DMS53 treated with DMSO at 0.1 percent for 48 hours (cell line): ENCODE measurements around the gene BRD3.

Experiments used
- DNase-seq: peaks from one replicate; lab custom pipeline; 2025; ENCODE audit not compliant: unreplicated experiment; lab: John Stamatoyannopoulos, UW

Gene BRD3

DNA sequence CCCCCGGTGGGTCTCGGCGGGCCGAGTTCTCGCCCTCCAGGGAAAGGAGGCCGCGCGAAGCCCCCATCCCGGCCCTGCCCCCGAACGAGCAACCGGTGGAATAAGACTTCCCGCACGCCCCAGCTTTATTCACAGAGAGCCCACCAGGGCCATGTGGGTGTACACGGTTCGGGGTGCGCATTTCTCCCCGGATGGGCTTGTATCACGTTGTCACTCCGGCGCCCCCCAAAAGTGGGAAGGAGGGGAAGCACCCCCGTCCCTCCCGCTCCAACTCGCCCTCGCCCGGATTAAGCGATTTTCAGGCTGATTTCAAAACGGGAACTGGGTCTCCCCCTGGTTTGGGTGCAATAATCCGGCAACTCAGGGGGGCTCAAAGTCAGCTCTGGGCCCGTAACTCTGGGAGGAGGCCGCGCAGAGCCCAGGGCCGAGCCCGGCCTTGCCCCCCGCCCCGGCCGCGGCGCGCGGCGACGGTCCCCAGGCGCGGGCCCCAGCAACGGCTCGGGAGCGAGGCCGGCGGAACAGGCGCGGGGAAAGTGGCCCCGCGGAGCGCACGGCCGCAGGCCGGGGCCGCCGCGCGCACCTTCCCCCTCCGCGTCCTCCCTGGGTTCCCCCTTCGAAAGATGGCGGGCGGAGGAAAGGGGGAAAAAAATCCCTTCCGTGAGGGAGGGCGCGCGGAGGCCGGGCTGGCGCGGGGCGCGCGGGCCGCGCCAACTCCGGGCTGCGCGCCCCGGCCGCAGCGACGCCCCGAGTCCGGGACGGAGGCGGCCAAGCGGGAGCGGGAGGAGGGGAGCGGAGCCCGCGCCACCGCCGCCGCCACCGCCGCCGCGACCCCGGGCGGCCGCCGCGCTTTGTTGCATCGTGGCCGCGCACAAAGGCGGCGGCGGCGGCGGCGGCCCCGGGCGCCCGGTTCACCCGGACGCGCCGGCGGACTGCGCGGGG is 644 bp downstream of the BRD3 start:
- DNase-seq = no peak

DNA sequence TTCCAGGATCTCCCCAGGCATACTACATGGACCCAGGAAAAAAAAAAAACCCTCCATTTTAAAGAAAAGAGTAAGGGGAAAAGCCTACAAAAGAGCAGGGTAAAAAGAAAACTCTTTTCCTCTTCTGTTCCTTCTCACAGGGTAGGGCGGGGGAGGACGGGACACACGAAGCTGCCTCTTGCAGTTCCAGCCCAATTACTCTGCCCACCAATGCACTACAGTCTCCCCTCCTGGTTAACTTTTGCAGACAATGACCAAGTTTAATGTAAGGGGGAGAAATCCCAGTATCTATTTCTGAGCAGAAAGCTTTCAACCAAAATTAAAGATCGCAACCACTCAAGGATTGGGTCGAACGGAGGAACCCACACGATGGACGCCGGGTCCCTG is 1.3 kb downstream of the BRD3 start:
- DNase-seq = no peak

DNA sequence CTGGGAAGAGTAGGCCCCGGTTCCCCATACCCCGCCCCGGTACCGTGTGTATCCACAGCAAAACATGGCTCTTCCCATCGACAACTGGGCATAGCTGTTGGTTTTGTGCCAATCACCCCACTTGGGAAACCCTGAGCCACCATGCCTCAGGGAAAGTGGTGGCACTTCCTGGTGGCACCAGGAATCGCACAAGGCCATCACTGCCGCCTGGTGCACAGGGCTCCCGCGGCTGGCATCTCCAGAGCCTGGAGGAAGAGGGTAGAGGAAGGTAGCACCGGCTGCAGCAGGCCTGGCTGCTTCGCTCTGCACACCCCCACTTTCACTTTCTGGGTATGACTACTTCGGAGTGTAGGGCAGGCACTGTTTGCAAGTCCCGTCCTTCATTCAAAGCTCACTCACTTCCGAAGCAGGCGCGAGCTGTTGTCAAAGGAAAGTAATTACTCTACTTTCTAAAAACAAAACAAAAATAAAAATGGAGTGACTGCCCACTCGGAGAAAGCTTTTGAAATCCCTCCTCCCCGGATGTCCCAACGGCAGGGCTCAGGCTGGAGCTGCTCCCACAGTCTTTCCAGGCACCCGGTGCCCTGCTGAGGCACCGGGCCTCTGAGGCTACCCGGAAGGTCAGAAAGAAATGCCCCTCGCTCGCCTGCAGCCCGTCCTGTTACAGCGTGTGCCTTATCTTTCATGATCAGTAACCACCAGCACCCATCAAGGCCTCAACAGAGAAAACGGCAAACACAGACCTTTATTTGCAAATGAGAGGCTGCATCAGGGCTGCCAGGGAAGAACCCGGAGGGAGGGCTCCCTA is 2.0 kb downstream of the BRD3 start:
- DNase-seq = no peak

DNA sequence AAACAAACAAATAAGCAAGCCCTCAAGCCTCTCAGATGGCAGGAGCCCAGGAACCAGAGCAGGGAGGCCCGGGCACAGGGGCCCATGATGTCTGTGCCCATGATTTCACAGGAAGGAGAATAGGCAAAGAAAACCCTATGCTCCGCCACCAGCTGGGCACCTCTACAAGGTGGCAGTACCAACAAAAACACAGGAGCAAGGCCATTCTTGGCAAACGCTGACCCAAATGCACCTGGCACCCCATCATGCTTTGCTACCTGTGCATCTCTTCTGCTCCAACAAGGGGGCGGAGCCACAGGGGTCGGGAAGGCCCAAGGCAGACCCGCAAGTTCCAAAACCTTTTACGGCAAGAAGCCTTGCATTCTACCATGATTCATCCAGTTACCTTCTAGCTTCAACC is 3.1 kb downstream of the BRD3 start:
- DNase-seq = no peak

DNA sequence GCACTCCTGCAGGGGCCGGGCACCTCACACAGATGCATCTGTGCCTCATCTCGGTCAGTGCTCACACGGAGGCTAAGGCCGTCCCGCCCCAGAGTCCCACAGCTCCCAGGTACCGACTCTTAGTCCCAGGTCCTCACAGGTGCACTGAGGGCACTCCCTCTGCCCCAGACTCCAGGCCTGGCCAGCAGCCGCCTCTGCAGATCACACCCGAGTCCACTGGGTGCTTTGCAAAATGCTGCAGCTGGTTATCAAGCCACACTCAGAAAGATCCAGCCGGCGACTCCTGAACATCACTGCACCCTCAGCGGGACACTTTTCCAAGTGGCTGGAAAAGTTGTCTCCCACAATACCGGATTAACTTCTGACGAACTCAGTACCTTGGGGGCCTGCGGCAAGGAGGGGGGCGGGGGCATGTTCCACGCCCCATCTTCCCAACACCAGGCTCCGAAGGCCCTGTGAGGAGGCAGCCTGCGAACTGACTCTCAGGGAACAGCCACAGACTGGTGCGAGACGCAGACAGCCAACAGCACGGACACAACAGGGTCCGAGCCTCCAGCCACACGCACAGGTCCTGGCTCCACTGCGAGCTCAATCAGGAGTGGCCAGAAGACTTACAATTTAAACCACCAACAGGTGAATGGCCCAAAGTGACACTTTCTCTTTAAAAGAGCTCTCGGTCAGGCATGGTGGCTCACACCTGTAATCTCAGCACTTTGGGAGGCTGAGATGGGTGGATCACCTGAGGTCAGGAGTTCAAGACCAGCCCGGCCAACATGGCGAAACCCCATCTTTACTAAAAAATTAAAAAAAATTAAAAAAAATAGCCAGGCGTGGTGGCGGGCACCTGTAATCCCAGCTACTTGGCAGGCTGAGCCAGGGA is 4.0 kb downstream of the BRD3 start:
- DNase-seq = no peak

DNA sequence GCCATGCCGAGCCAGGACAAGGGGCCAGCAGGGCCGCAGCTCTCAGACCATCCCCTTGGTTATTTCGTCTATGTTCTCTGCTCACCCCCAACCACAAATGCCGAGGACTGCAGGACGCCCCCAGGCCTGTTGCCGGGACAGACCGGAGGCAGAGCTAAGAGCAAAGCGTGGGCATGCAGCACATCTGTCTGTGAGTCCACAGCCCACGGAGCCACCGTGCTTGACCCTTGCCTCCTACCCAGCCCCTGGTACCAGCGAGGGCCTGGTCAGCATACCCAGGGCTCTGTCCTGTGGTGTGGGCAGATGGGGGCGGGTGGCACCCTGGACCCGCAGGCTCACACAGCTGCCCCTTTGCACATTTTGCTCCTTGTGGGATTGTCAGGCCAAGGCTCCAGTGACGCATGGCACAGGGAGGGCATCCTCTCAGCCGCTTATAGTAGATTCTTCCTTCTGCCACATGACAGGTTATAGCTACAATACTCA is 4.7 kb downstream of the BRD3 start:
- no peak for DNase-seq

DNA sequence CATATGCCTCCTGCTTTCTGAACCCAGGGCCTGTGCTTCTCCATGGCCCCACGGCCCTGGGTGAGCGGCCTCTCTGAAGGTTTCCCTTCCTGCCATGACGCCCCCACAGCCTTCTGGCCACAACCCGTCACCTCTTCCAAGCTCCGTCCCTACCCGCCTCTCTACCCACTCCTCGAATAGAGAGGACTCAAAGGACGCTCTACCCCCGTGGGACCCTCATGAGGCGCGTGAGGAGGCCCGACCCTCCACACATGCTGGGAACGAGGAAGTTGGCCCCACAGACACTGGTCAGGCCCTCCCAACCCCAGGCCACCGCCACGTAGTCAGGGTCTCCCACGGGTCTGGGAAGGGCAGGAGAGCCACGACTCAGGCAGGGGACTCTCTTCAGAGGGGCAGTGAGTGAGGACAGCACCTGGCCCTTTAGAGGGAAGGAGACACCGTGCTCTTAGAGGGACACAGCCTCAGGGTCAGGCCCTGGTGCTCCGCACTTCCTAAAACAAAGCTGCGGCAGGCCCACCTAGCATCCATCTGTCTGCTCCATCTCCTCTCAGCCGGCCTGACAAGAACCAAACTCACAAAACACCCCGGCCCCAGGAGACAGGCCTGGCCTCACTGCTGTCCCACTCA is 5.3 kb downstream of the BRD3 start:
- DNase-seq = no peak

DNA sequence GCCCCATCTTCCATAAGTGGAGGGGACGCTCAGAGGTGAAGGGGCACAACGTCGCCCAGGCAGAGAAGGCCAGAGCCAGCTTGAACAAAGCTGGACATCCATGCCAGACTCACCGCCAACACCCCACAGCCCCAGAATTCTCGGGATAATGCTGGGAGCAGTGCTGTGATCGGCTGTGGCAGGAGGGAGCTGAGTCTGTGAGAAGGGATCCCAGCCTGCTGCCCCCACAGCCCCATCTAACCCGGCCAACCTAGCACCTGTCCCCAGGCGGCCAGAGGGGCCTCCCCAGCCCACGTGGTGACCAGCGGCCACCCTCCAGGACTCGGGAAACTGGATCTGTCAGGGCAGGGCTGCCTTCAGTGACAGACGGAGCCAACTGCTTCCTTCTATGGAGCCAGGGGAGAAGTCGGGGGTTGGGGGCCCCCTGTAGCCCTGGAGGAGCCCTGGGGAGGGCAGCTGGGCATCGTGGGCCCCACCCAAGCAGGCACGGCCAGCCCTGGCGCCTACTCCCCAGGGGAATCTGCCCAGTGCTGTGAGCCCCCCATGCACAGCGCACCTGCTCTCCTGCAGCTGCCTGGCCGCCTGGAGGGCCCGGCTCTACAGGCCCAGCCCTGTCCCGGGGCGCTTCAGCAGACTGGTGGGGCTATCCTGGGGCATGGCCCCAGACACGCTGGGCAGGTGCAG is 6.0 kb downstream of the BRD3 start:
- no peak for DNase-seq

DNA sequence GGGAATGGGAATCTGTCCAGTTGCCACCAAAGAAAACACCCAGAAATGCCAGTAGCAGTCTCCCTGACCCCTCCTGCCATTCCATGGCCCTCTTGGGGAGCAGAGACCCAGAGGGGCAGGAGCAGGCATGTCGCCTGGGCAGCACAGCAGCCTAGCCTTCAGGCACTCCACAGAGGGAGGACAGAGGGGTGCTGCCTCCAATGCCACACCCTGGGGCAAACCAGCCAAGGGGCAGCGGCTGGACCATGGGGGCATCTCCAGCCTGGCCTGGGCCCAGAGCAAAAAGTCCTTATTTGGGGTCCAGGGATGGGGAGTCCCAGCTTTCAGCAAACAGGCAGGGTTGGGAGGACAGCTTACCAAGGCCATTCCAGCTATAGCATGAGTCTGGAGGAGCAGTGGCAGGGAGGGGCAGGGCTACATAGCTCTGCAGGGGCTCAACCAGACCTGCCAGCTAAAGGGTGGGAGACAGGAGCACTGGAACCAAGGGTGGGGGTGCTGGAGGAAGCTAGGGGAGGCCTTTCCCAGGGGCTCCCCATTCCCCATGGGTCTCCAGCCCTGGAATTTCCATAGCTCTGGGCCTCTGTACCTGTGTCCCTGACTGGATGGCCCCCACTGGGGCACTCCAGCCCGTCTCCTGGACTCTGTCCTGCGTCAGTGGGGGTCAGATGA is 6.7 kb downstream of the BRD3 start:
- DNase-seq = no peak

DNA sequence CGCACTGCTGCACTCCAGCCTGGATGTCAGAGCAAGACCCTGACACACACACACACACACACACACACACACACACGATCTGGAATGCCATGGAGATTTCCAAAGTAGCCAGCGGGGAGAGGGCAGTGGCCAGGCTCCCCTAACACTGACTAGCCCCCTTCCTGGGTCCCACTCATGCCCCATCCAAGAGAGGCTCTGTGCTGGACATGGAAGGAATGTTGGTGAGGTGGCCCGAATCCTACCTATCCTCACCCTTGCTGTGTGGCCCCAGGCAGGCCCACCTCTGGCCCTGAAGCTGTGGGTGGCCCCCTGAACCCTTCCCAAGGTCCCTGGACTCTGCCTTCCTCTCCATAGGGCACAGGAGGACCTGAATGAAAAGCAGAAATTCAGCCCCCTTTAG is 7.3 kb downstream of the BRD3 start:
- no peak for DNase-seq

DNA sequence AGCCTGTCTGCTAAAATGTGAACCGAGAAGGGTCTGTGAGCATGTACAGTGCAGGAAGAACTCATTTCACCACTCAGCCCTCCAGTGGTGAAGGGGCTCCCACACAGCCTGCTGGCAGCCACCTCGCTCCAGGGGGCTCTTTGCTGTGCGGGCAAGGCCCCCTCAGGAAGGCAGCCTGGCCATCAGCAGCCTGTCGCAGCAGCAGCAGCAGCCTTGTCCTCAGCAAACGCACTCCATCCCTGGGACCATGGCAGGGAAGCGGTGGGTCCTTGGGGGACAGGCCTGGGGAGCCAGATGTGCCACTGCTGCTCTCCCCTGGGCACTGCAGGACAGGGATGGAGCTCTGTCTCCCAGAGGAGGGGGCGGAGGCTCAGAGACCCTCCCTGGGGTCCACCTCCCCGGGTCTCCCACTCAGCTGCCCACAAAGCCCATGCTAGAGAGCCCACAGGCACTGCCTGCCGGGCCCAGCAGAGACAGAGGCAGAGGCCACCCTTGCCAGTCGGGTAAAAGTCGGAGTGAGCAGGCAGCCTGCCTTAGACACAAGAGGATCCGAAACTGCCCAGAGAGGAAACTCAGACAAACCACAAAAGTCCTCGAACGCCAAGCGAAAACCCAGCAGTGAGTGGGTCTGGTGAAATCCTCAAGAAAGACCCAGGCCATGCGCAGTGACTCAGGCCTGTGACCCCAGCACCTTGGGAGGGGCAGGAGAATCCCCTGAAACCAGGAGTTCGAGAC is 8.0 kb downstream of the BRD3 start:
- DNase-seq = no peak

DNA sequence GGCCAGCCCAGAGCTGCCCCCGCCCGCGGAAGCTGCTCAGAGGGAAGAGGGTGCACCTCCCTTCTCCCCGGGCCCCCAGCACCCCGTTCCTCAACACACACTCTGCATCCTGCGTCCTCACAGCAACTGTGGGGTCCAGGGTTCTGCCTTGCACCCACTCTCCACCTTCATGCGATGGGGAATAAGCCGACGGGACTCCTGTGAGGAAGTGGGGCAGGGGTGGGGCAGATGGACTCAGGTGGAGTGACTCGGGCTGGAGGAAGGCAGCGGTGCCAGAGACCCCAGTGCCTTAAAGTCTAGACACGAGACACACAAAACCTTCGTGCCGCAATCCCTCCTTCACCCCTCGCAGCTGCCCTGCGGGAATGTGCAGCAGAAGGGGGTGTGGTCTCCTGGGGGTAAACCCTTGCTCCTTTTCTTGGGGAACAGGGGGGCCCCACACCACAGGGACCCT is 8.6 kb downstream of the BRD3 start:
- no peak for DNase-seq

DNA sequence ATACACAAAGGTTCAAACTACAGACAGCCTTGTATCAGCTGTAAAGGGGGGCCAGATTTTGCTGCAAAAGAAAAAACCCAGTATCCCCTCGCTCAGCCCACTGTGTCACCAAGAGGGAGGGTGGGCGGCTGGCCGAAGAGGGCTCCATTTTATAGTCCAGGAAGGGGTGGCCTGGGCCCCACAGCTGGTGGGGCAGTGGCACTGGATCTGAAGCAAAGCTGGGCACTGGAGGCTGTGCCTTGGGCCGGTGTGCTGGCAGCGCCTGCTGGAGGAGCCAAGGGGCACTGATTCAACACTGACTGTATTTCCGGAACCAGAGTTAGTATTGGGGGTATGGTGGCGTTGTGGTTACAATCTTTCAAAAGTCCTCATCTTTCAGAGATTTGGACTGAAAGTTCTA is 9.1 kb downstream of the BRD3 start:
- no peak for DNase-seq

DNA sequence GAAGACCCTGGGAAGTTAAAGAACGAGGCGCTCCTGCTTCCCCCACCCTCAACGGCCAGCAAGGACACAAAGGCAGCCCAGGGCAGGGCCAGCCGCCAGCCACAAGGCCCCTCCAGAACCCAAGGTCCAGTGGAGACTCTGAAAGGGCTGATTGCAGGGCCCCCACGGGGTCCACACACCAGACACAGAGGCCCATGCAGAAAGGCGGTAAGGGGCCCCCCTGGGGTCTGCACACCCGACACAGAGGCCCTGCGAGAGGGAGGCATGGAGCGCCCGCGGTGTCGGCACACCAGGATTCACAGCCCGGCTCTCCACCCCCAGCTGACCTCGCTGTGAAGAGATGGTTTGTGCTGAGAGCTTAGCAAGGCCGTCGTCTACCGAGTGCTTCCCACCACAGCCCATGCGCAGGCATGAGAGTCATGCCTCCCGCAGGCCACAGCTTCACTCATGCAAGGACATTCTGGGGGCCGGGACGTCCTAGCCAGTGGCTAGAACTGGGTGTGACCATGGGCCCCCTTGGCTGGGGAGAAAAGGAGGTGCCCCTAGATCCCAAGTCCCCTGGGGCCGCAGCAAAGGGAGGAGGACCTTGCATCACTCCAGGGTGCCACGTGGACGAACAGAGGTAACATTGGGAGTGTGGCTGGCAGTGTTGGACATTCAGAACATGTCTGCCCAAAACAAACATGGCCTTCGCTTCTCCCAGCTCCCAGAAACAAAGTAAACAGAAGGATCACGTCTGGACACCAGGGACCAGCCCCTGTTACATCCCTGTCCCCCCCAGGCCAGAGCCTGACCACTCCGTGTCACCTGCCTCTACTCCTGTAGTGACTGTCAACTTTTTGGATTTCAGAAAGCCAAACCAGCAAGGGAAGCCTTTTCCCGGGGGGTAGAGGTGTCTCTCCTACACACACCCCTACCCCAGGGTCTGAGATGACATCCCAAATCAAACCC is 9.8 kb downstream of the BRD3 start:
- no peak for DNase-seq

DNA sequence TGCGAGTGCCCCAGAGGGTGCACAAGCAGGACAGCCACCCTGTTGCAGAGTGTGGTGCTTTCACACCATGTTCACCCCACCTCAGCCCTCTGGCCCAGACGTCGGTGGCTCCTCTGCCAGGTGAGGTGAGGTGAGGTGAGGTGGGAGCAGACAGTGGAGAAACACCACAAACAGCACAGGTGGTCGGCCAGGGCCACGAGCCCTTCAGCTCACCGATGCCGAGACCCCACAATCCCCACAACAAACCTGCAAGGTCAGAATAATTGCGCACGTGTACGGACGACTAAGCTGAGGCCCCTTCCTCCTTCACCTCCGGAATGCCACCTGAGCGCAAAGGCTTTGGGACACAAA is 10.5 kb downstream of the BRD3 start:
- no peak for DNase-seq

DNA sequence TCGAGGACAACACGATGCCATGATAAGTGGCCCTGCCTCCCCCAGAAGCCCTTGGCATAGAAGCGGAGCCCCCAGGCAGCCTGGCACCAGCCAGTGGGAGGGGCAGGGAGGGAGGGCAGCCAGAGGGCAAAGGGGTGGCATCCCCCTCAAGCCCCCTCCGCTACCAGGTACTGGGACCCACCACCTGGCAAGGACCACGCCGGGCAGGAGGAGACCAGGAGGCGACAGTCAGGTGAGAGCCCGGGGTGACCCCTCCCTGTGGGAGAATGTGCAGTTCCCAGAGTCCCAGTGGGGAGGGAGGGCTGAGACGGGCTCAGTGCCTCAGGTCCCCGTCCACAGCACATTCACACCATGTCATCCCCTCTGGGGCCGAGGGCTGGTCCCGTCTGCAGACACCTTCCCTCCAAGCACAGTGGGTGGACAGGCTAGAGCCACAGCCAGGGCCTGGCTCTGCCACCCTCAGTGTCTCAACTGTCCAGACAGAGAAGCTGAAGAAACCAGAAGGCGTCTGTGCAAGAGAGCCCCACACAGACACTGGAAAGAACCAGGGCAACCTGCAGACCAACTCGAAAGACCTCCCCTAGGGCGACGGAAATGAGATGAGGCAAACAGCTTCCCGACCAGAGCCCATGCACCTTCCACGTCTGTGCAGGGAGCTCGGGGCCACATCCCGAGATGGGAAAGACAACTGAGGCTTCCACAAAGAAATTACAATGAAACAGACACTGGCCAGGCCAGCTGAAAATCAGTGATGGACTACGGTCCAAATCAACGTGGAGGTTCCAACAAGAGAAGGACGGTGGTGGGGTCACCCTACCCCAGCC is 11.1 kb downstream of the BRD3 start:
- no peak for DNase-seq

DNA sequence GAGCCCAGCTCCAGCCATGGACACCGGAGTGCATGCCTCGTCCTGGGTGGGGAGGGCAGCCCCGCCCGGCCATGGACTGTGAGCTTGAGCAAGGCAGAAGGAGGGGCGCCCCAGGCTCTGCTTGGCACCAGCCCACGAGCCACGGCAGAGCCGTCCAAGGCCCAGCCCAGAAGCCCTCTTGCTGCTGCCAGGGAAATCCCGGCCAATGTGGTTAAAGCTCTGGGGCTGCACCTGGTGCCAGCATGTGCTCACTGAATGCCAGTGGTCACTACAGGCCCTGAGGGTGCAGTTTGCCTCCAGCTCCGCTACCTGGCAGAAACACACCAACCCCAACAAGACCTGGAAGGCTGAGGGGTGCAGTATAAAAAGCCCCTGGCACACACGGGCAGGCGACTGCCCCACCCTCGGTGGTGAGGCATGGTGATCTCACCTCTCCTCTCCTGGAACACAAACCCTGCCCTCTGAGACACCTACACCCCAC is 11.8 kb downstream of the BRD3 start:
- no peak for DNase-seq
